ENCODE data around the gene MBP.

DNA sequence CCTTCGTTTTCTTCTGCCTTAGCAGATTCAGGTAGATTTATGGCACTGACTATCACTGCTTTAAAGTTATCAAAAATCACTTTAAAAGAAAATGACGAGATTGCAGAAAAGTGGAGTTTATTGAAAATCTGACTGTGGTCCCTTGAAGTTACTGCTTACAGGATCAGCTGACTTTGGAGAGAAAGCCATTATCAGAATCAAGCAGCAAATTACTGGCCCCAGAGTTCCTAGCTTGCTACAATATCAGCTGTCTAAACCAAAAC is 18.5 kb downstream of the MBP start:
- TF ChIP-seq, protein P1, sequence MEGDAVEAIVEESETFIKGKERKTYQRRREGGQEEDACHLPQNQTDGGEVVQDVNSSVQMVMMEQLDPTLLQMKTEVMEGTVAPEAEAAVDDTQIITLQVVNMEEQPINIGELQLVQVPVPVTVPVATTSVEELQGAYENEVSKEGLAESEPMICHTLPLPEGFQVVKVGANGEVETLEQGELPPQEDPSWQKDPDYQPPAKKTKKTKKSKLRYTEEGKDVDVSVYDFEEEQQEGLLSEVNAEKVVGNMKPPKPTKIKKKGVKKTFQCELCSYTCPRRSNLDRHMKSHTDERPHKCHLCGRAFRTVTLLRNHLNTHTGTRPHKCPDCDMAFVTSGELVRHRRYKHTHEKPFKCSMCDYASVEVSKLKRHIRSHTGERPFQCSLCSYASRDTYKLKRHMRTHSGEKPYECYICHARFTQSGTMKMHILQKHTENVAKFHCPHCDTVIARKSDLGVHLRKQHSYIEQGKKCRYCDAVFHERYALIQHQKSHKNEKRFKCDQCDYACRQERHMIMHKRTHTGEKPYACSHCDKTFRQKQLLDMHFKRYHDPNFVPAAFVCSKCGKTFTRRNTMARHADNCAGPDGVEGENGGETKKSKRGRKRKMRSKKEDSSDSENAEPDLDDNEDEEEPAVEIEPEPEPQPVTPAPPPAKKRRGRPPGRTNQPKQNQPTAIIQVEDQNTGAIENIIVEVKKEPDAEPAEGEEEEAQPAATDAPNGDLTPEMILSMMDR (IDR thresholded peaks at IDR 0.05; ENCODE audit: extremely low read depth in 1 of 2, insufficient read depth in 1 of 2, low read depth in 1 of 2, low read length in 2 of 2), result no peak
- TF ChIP-seq POLR2AphosphoS5 (IDR thresholded peaks at IDR 0.05; ENCODE audit: insufficient read depth, low read depth, low read length), result no peak
- no peak for TF ChIP-seq POLR2A (IDR thresholded peaks at IDR 0.05; ENCODE audit: low read depth, low read length)

Data from endothelial cell of umbilical vein (primary cell).